ENCODE results near the gene CDC14A. TPM values are rescaled to one million over a fixed set of nuclear protein-coding genes. Genes with fewer than 3 reads are reported as not detected.

CDC14A gene
- total RNA-seq, 2 donors from 2014 or later = 9.6 to 16.8 TPM

DNA sequence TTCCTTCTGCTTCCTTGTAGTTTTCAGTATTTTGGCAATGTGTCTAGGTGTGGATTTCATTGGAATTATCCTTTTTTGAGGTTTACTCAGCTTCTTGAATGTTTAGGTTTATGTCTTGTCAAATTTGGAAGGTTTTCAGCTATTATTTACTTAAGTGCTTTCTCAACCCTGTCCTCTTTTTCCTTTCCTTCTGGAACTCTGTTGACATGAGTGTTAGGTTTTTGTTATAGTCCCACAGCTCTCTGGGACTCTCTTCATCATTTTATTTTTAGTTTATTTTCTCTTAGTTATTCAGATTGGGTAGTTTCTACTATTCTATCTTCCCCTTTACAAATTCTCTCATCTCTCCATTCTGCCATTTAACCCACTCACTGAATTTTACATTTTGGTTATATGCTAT lies 122.5 kb downstream of the CDC14A start:
- Histone ChIP-seq H3K9ac (ENCODE audit: low read depth in 2 of 2, low read length in 2 of 2) (no peak overlapping the region), H3K4me3 (no peak overlapping the region), H3K27me3 (no peaks in the 10 kb centered on the region), H3K4me1 (no peaks in the 10 kb centered on the region), H3K9me3 (no peaks in the 10 kb centered on the region), H3K27ac (no peak overlapping the region), H3K36me3 (no peaks in the 10 kb centered on the region)
- no peak for DNase-seq
- intact Hi-C loops (cut with DNase I) = no loop called here
- TF ChIP-seq, protein P1, sequence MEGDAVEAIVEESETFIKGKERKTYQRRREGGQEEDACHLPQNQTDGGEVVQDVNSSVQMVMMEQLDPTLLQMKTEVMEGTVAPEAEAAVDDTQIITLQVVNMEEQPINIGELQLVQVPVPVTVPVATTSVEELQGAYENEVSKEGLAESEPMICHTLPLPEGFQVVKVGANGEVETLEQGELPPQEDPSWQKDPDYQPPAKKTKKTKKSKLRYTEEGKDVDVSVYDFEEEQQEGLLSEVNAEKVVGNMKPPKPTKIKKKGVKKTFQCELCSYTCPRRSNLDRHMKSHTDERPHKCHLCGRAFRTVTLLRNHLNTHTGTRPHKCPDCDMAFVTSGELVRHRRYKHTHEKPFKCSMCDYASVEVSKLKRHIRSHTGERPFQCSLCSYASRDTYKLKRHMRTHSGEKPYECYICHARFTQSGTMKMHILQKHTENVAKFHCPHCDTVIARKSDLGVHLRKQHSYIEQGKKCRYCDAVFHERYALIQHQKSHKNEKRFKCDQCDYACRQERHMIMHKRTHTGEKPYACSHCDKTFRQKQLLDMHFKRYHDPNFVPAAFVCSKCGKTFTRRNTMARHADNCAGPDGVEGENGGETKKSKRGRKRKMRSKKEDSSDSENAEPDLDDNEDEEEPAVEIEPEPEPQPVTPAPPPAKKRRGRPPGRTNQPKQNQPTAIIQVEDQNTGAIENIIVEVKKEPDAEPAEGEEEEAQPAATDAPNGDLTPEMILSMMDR (IDR thresholded peaks at IDR 0.05) = no peak

DNA sequence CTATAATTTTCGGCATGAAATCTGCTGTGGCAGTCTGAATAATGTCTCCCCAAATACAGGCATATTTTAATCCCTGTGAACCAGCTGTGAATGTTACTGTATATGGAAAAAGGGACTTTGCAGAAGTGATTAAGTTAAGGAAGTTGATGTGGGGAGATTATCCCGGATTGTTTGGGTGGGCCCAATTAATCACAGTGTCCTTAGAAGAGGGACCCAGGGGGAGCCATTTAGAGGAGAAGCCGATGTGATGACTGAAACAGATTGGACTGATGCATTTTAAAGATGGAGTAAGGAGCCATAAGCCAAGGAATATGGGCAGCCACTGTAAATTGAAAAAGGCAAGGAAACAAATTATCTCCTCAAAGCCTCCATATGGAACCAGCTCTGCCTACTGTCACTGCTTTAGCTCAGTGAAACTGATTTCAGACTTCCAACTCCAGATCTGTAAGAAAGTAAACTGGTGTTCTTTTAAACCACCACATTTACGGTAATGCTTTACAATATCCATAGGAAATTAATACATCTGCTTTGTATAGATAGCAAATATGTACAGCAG lies 124.5 kb downstream of the CDC14A start:
- no peak overlapping the region for H3K9ac ChIP-seq (ENCODE audit: low read depth in 2 of 2, low read length in 2 of 2)
- H3K9me3 ChIP-seq = no peaks in the 10 kb centered on the region
- intact Hi-C loops (cut with DNase I) = no loop called here
- no peaks in the 10 kb centered on the region for H3K27me3 ChIP-seq
- H3K36me3 ChIP-seq = no peaks in the 10 kb centered on the region
- no peak for DNase-seq
- H3K27ac ChIP-seq = no peak overlapping the region
- TF ChIP-seq, protein P1 (IDR thresholded peaks at IDR 0.05) = no peak
- no peak overlapping the region for H3K4me3 ChIP-seq
- H3K4me1 ChIP-seq = no peaks in the 10 kb centered on the region

GRCh38 chr1:100478816-100479215 lies 126.5 kb downstream of the CDC14A start:
- H3K27me3 ChIP-seq = no peaks in the 10 kb centered on the region
- intact Hi-C loops (cut with DNase I) = no loop called here
- no peaks in the 10 kb centered on the region for H3K36me3 ChIP-seq
- DNase-seq = no peak
- TF ChIP-seq, protein P1 (IDR thresholded peaks at IDR 0.05) = no peak
- H3K9ac ChIP-seq (ENCODE audit: low read depth in 2 of 2, low read length in 2 of 2) = no peak overlapping the region
- no peaks in the 10 kb centered on the region for H3K4me1 ChIP-seq
- no peaks in the 10 kb centered on the region for H3K9me3 ChIP-seq
- no peak overlapping the region for H3K27ac ChIP-seq
- H3K4me3 ChIP-seq = no peak overlapping the region

DNA sequence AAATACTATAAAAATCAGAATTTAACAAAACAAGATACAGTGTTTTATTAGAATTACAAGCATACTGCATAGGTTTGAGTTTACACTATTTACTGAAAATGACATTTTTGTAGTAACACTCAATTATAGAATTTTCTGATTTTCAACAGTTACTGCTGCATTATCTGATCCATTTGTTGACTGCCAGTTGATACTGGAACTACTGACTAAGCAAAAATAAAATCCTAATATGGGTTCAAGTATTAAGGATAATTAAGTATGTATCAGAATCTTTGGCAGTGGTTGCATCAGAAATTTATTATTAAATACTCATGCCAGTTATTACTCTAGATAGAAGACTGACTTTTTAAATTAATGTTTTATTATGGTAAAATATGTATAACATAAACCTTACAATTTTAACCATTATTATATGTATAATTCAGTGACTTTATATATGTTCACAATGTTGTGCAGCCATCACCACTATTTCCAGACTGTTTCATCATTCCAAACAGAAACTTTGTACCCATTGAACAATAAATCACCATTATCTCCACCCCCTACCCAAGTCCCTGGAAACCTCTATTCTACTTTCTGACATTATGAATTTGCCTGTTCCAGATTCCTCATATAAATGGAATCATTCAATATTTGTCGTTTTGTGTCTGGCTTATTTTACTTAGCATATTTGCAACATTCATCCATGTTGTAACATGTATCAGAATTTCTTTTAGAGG lies 127.5 kb downstream of the CDC14A start:
- Histone ChIP-seq H3K4me3 (no peak overlapping the region), H3K27ac (no peak overlapping the region), H3K4me1 (no peaks in the 10 kb centered on the region), H3K27me3 (no peaks in the 10 kb centered on the region), H3K9me3 (no peaks in the 10 kb centered on the region), H3K36me3 (no peaks in the 10 kb centered on the region), H3K9ac (ENCODE audit: low read depth in 2 of 2, low read length in 2 of 2) (no peak overlapping the region)
- TF ChIP-seq, protein P1 (IDR thresholded peaks at IDR 0.05) = no peak
- intact Hi-C loops (cut with DNase I) = no loop called here
- DNase-seq = no peak

- DNase-seq = no peak
- TF ChIP-seq, protein P1 (IDR thresholded peaks at IDR 0.05) = no peak
Measured at GRCh38 chr1:100481303-100481702, 129.0 kb downstream of the CDC14A start.

More at GRCh38 chr1:100481303-100481702, 129.0 kb downstream of the CDC14A start:
- intact Hi-C loops (cut with DNase I) = no loop called here
- Histone ChIP-seq H3K9ac (ENCODE audit: low read depth in 2 of 2, low read length in 2 of 2) (no peak overlapping the region), H3K36me3 (no peaks in the 10 kb centered on the region), H3K4me3 (no peak overlapping the region), H3K27ac (no peak overlapping the region), H3K4me1 (no peaks in the 10 kb centered on the region), H3K9me3 (no peaks in the 10 kb centered on the region), H3K27me3 (no peaks in the 10 kb centered on the region)

Measured in colonic mucosa (tissue), 4 donors.